OCI-LY1 (cell line): ENCODE data around the gene PRRT2.

Experiments
- EZH2 ChIP-seq: fragments of 200-600 bp; sonication (generic), shearing (Covaris generic); IDR thresholded peaks from 2 replicates; pipeline ENCODE4 v1.8.0; 2017; ENCODE audit warnings: borderline replicate concordance, mixed run types, mild to moderate bottlenecking, antibody characterized with exemption, low read length, moderate library complexity, mixed read lengths
- TF ChIP-seq, protein P1 (sequence below): fragments of 200-600 bp; sonication (generic), shearing (Covaris generic); IDR thresholded peaks from 2 replicates; pipeline ENCODE4 v1.5.1; 2017; ENCODE audit warnings: mild to moderate bottlenecking, antibody characterized with exemption, low read length, moderate library complexity, mixed read lengths

DNA sequence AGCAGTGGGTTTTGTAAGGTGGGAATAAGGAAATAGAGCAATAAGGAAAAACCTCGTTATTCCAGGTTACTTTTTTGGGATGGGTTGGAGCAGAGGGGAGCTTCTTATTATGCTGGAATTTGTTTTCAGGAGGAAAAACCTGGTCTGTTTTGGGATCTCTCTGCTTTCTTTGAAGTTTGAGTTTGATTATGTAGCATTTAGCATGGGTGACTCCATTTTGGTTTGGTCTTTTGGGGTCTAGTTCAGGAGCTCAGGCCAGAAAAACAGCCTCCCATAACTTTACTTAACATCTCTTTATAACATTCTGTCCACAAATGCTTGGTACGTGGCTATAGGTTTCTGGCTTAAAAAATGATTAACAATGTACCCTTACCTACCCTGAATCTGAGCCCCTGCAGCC is 42.5 kb upstream of the PRRT2 start:
- TF ChIP-seq, protein P1, sequence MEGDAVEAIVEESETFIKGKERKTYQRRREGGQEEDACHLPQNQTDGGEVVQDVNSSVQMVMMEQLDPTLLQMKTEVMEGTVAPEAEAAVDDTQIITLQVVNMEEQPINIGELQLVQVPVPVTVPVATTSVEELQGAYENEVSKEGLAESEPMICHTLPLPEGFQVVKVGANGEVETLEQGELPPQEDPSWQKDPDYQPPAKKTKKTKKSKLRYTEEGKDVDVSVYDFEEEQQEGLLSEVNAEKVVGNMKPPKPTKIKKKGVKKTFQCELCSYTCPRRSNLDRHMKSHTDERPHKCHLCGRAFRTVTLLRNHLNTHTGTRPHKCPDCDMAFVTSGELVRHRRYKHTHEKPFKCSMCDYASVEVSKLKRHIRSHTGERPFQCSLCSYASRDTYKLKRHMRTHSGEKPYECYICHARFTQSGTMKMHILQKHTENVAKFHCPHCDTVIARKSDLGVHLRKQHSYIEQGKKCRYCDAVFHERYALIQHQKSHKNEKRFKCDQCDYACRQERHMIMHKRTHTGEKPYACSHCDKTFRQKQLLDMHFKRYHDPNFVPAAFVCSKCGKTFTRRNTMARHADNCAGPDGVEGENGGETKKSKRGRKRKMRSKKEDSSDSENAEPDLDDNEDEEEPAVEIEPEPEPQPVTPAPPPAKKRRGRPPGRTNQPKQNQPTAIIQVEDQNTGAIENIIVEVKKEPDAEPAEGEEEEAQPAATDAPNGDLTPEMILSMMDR: no peak
- TF ChIP-seq EZH2: no peak
